ENCODE measurements around the gene STYXL1. TPM values are rescaled to one million over a fixed set of nuclear protein-coding genes. Genes with fewer than 3 reads are reported as not detected.
A peak's percentile ranks its signal among the peaks of the same experiment; 100 is the strongest.
"Not testable (repeated sequence)": the region's sequence is repeated elsewhere in the genome, so short reads cannot be mapped to it uniquely, and the experiment has no call there.

STYXL1 gene
- polyA plus RNA-seq, 12 donors = 16.5 to 35.7 (median 22.0) TPM; not detected in 1

GRCh38 chr7:76066716-76067503 is 19.1 kb upstream of the STYXL1 start:
- no peak for DNase-seq

DNA sequence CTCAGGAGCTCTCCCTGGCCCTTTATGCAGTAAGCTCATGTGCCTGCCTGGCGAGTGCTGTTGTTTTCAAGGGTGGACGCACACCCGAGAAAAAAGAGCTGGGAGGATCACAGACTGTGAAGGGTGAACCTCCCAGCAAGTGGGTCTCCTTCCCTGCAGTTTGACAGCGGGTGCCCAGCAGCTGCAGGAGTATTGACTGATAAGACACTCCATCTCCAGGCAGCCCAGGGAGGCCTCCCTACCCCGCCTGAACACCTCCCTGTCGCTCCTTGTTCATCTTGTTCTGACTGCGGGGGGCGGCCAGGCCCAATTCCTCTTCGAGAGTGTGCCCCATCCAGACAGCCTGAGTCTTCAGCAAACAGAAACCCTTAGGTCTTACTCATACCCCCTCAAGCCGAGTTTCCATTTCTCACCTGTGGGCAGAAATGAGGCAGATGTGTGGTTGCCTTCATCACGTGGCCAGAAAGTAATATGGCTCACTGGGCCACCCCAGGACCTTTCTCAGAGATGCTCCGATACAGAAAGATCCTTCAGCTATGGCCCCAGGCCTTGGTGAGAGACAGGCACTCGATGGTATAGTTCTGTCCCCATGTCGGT is 17.3 kb upstream of the STYXL1 start:
- no peak for DNase-seq

DNA sequence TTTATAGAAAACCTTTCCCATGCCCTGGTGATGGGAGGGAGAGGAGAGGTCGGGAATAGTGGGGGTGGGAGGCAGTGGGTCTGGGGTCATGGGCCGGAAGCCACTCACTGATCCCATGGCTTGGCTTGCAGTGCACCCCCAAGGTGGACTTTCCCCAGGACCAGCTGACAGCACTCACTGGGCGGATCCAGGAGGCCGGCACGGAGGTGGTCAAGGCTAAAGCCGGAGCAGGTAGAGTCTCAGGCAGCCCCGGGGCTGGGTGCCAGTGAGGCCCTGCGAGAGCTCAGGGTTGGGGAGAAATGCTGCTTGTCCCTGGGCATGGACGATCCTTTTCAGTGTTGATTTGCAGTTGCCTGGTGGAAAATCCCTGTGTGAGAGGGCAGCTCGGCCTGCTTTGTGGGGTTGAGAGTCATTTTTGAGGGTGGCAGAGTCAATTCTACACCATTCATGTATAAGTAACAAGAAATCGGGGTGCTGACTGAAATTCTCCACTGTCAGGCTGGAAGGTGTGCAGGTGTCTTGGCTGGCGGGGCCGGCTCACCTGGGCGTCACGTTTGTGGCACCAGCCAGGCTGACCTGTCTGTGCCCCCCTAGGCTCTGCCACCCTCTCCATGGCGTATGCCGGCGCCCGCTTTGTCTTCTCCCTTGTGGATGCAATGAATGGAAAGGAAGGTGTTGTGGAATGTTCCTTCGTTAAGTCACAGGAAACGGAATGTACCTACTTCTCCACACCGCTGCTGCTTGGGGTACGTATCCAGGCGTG is 16.6 kb upstream of the STYXL1 start:
- no peak for DNase-seq

GRCh38 chr7:76063525-76063924 is 15.7 kb upstream of the STYXL1 start:
- DNase-seq = no peak

DNA sequence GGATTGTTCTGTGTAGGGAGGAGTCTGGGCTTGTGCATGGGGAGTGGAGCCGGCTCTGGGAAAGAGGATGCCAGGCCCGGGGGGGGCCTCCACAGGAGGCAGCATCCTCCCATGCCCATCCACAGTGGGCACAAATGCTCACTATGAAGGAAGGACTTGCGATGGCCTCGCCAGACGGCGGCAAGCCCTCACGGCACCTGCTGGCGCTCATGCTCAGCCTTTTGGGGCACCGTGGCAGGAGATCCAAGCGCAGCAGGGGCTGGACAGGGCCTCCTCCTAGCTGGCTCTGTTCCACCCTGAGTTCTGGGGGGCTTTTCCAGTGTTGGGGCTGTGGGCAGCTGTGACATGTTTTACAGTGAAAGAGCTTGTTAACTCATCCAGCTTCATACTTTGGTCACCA is 15.3 kb upstream of the STYXL1 start:
- no peak for DNase-seq

DNA sequence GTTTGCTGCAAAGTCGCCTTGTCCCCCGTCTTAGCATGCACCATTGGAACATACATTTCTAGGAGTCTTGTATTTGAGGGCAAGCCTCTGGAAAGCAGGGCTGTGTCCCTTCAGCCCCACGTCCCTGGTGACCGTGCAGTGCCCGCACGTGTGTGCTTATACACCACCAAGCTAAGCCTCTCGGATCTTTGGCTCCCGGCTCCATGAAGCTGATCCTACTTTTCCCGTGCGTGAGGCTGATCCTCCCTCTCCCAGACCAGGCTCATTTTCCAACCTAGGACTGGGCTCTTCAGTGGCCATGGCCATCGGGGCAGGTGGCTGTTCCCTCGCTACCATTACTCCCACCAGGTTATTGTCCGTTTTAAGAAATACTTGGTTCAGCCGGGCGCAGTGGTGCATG is 14.5 kb upstream of the STYXL1 start:
- DNase-seq = no peak

DNA sequence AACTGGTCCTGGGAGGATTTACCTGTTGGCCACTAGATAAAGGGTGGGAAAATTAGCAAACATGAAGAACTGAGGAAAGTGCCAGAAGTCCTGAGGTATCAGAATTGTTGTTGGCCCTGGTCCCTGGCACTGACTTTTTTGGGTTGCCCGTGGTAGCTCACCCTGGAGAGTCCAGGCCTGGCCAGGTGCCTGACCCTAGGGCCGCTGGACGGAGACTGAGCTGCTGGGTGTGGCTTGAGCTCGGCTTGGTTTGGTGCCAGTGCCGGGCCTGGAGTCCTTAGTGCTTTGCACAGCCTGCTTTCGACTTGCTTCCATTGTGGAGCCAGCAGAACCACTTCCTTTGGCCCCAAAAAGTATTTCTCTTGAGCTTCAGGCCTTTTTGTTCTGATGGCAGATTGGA is 13.0 kb upstream of the STYXL1 start:
- DNase-seq = no peak

- DNase-seq = not testable (repeated sequence)
Observed at GRCh38 chr7:76058745-76059144, 10.9 kb upstream of the STYXL1 start.

DNA sequence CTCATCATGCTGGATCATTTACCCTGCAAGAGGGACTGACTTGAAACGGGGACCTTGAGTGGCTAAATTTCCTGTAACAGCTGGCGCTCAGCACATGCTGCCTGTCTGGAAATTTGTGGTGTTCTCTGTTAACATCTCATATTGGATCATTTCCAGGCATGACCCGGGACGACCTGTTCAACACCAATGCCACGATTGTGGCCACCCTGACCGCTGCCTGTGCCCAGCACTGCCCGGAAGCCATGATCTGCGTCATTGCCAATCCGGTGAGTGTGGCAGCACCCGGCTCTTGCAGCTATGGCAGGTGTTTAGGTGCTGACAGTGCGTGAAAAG is 10.0 kb upstream of the STYXL1 start:
- DNase-seq = no peak

DNA sequence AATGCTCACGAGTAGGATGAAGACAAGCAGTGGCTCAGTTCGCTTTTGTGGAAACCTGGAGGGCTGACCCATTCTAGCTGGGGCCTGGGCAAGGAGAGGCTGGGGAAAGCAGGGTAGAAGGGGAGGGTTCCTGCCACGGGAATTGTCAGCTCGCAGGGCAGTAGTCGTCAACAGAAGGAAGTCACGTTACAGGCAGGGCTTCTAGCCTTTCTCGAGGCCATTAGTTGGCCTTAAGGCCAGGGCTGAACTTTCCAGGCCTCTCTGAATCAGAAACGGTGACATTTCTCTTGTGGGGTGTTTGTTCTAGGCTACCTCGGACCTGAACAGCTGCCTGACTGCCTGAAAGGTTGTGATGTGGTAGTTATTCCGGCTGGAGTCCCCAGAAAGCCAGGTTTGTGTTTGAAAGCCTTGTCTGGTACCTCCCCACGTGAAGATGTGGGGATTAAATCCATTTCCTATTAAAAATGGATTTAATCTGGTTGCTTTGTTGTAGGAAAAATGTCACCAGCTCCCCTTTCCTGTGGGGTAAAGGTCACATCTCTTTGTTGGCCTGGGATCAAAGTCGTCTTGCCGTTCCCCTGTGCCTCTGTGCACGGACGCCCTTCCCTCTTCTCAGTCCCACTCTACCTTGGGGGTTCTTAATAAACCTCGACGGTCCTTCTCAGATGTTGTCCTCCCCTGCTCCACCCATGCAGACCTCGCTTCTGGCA is 9.5 kb upstream of the STYXL1 start:
- no peak for DNase-seq

DNA sequence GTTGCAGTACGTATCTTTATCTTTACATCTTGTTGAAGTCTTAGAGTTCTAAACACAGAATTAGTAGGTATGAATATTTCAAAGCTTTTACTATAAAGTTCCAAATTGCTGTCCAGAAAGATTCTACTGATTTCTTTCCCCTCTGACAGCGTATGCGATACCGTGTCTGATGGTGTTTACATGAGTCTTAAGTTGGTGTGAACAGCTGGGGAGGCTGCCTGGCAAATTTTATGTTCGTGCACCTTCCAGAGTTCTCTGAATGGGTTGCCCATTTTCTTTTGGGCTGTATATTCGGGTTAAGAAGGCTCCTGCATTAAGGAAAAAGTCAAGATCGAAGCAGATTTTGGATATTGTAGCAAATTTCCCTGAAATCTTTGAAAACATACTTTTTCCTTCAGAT is 8.4 kb upstream of the STYXL1 start:
- DNase-seq = no peak

DNA sequence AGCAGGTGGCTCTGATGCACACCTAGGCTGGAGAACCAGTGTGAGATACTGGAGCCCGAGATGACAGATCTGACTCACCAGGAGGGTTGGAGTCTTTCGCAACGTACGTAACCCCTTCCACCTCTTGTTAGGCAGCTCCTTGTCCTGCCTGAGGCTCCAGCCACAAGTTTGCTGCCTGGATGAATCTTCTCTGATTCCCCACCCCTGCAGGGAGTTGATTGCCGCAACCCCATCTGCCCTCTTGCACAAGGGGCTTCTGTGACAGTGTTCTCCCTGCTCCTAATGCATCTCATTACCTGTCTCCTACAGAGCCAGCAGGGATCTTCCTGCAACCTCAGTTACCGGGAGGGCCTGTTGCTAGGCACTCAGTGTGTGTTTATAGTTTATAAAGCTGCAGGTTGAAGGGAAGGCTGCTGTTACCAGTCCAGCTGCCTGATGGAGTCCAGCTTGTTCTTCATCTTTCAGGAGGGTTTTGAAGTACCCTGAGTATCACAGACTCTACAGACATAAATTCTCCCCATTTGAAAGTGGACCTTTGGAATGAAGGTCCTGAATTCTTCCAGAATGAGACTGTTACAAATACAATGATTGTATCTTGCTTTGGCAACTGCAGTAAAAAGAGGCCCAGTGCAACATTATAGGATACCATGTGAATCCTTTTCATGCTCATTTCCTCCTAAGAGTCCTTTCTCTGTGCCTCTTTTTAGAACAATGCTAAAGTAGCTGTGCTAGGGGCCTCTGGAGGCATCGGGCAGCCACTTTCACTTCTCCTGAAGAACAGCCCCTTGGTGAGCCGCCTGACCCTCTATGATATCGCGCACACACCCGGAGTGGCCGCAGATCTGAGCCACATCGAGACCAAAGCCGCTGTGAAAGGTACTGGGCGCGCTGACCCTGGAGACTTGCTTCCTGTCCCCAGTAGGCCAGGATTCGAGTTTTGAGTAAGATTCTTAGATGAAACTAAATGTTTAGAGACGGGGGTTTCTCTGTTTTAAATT is 6.6 kb upstream of the STYXL1 start:
- no peak for DNase-seq

GRCh38 chr7:76053461-76053860 is 5.7 kb upstream of the STYXL1 start:
- DNase-seq = no peak

GRCh38 chr7:76052681-76053080 is 4.9 kb upstream of the STYXL1 start:
- DNase-seq = not testable (repeated sequence)

- DNase-seq = no peak
Observed at GRCh38 chr7:76051840-76052239, 4.0 kb upstream of the STYXL1 start.

DNA sequence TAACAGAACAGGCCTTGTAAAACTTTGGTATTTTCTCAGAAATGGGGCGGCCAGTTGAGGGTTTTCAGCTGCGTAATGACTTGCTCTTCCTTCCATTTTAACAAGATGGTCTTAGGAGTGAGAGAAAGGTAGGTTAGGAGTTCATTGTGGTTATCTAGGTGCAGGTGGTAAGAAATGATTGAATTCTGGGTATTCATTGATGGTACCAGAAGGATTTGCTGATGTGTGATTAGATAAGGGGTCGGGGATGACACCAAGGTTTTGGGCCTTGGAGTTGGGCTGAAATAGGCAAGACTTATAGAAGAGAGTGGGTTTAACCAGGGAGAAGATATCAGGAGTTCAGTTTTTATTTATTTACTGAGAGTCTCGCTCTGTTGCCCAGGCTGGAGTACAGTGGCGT is 2.7 kb upstream of the STYXL1 start:
- no peak for DNase-seq

DNA sequence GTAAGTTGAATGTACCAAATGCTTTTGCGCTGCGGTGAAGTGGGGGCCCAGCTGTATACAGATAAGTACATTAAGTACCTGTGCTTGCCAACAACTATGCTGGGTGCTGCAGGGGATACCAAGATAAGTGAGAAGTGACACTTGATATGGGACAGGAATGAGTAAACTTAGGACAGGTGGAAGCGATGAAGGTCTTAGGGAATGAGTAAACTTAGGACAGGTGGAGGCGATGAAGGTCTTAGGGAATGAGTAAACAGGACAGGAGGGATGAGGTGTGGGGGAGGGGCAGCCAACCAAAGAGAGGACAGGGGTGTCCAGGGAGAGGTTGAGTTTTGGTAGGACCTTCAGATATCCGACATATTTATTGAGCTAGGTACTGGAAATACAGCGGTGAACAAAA is 1.5 kb upstream of the STYXL1 start:
- DNase-seq = no peak

DNA sequence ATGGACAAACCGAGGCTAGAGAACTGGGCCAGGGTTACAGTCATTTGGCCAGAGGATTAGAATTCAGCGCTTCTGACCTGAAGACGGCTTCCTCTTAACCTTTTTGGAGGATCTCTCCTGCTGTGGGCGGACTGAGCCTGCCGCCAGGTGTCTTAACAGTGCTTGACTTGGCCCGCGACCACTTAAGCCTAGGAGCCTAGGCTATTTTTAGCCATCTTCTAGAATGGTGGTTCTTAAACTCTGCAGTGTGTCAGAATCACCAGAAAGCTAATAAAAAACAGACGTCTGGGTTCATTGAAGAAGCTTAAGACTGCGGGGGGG is 828 bp upstream of the STYXL1 start:
- peak; percentile 8 for DNase-seq

- DNase-seq = no peak
Observed at GRCh38 chr7:76047305-76047810, 442 bp downstream of the STYXL1 start.

- DNase-seq = no peak
Observed at GRCh38 chr7:76044375-76044865, 3.4 kb downstream of the STYXL1 start.

DNA sequence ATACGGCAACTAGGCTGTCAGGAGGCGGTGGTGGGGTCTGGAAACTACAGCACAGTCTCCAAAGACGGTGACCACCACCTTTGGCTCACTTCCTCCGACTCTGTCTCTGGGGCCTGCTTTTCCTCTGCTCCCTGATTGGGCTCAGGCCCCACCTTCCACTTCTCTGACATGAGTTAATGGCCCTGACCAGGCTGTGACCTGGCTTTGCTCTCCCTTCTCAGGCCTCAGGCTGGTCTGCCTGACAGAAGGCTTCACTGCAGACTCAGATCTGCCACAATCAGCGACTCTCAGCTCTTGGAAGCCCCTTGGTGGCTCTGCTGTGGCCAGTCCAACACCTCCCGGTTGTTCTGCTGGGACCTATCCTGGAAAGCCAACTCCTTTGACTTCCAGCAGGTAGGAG is 7.7 kb downstream of the STYXL1 start:
- DNase-seq = no peak

All from muscle of arm (tissue), 12 donors.